IPS-NIHi11 (cell line): ENCODE measurements around the gene NES.
A peak's percentile ranks its signal among the peaks of the same experiment; 100 is the strongest.

Source experiments
- DNase-seq: peaks from one replicate; pipeline ENCODE4 v3.0.0; 2012; ENCODE audit warnings: mixed read lengths, low spot score

Gene NES

GRCh38 chr1:156618853-156619581 lies 58.2 kb downstream of the NES start, which contains the start of gene HAPLN2:
Gene HAPLN2 (plus strand): TSS chr1:156619415. CDS start chr1:156623491, 4,076 bp downstream.
- DNase-seq = peak; percentile 65
